Measurements from ENCODE around the gene CHSY1. TPM values are rescaled to one million over a fixed set of nuclear protein-coding genes. Genes with fewer than 3 reads are reported as not detected.
A peak's percentile ranks its signal among the peaks of the same experiment; 100 is the strongest.

Gene CHSY1
- total RNA-seq, 6 experiments from 2014 or later = 4.9 to 12.6 (median 7.2) TPM

GRCh38 chr15:101203029-101203573 is 48.7 kb downstream of the CHSY1 start:
- H3K36me3 ChIP-seq = no peaks in the 10 kb centered on the region
- no peaks in the 10 kb centered on the region for H3K4me1 ChIP-seq
- ATAC-seq (no peak), DNase-seq (no peak)
- WGBS (ENCODE audit: insufficient coverage, low coverage, low lambda C conversion rate, missing lambda C conversion rate) = 65% methylated on average over 4 of the region's 4 CpGs
- no peak for TF ChIP-seq POLR2A (IDR thresholded peaks at IDR 0.05)
- no peak for TF ChIP-seq CTCF (IDR thresholded peaks at IDR 0.05)
- no peak overlapping the region for H3K27ac ChIP-seq
- intact Hi-C loops (cut with DNase I) = no loop called here
- H3K9me3 ChIP-seq = no peaks in the 10 kb centered on the region
- H3K4me3 ChIP-seq = no peak overlapping the region
- no peaks in the 10 kb centered on the region for H3K27me3 ChIP-seq

- Histone ChIP-seq H3K4me1 (no peaks in the 10 kb centered on the region), H3K4me3 (no peak overlapping the region), H3K9me3 (no peaks in the 10 kb centered on the region), H3K27ac (peak overlapping the region in 1 of 3 donors; percentile 24), H3K27me3 (no peaks in the 10 kb centered on the region), H3K36me3 (no peaks in the 10 kb centered on the region)
- WGBS (ENCODE audit: insufficient coverage, low coverage, low lambda C conversion rate, missing lambda C conversion rate) = 51% methylated on average over 3 of the region's 5 CpGs
- ATAC-seq = peak; percentile 75 to 83 (median 79)
- peak in 1 of 3 donors; percentile 59 for DNase-seq
- intact Hi-C loops (cut with DNase I) = no loop called here
- TF ChIP-seq POLR2A (IDR thresholded peaks at IDR 0.05) = no peak
- no peak for TF ChIP-seq CTCF (IDR thresholded peaks at IDR 0.05)
Observed at GRCh38 chr15:101201411-101202174, 50.3 kb downstream of the CHSY1 start.

GRCh38 chr15:101200181-101200580 is 51.7 kb downstream of the CHSY1 start:
- TF ChIP-seq POLR2A (IDR thresholded peaks at IDR 0.05) (no peak), CTCF (IDR thresholded peaks at IDR 0.05) (no peak)
- ATAC-seq (no peak), DNase-seq (no peak)
- no peaks in the 10 kb centered on the region for H3K4me1 ChIP-seq
- H3K27ac ChIP-seq = peak overlapping the region in 1 of 3 donors; percentile 7
- no peak overlapping the region for H3K4me3 ChIP-seq
- intact Hi-C loops (cut with DNase I) = no loop called here
- no peaks in the 10 kb centered on the region for H3K9me3 ChIP-seq
- no peaks in the 10 kb centered on the region for H3K36me3 ChIP-seq
- 65% methylated on average over 9 of the region's 9 CpGs for WGBS (ENCODE audit: insufficient coverage, low coverage, low lambda C conversion rate, missing lambda C conversion rate)
- no peaks in the 10 kb centered on the region for H3K27me3 ChIP-seq

- H3K4me1 ChIP-seq = no peaks in the 10 kb centered on the region
Observed at GRCh38 chr15:101198800-101199199, 53.0 kb downstream of the CHSY1 start.

More at GRCh38 chr15:101198800-101199199, 53.0 kb downstream of the CHSY1 start:
- Histone ChIP-seq H3K4me3 (no peak overlapping the region), H3K27me3 (no peaks in the 10 kb centered on the region), H3K27ac (no peak overlapping the region), H3K9me3 (no peaks in the 10 kb centered on the region), H3K36me3 (no peaks in the 10 kb centered on the region)
- intact Hi-C loops (cut with DNase I) = no loop called here
- DNase-seq (no peak), ATAC-seq (no peak)
- 85% methylated on average over 2 of the region's 6 CpGs for WGBS (ENCODE audit: insufficient coverage, low coverage, low lambda C conversion rate, missing lambda C conversion rate)
- TF ChIP-seq POLR2A (IDR thresholded peaks at IDR 0.05) (no peak), CTCF (IDR thresholded peaks at IDR 0.05) (no peak)

Data from right lobe of liver (tissue), 6 donors.